Fibroblast of upper back skin (primary cell): ENCODE data around the gene COL5A2.

Experiments used
- DNase-seq: peaks from one replicate; pipeline ENCODE4 v3.0.0-alpha.2; 2013

COL5A2 gene

GRCh38 chr2:189178726-189179569, 613 bp downstream of the COL5A2 start:
- peak; percentile 84 for DNase-seq

GRCh38 chr2:189178054-189178453, 1.5 kb downstream of the COL5A2 start:
- DNase-seq, result no peak

- peak; percentile 66 for DNase-seq
Measured at GRCh38 chr2:189177251-189177840, 2.2 kb downstream of the COL5A2 start.

GRCh38 chr2:189176516-189176915, 3.0 kb downstream of the COL5A2 start:
- no peak for DNase-seq

GRCh38 chr2:189175869-189176433, 3.6 kb downstream of the COL5A2 start:
- no peak for DNase-seq

- DNase-seq, result no peak
Measured at GRCh38 chr2:189171956-189172609, 7.5 kb downstream of the COL5A2 start.

GRCh38 chr2:189168856-189169499, 10.6 kb downstream of the COL5A2 start:
- DNase-seq, result no peak

- no peak for DNase-seq
Measured at GRCh38 chr2:189165656-189166380, 13.7 kb downstream of the COL5A2 start.

GRCh38 chr2:189164746-189165145, 14.8 kb downstream of the COL5A2 start:
- peak; percentile 52 for DNase-seq

- DNase-seq, result peak; percentile 76
Measured at GRCh38 chr2:189163889-189164288, 15.7 kb downstream of the COL5A2 start.

GRCh38 chr2:189162566-189162965, 17.0 kb downstream of the COL5A2 start:
- DNase-seq, result no peak

- no peak for DNase-seq
Measured at GRCh38 chr2:189161894-189162293, 17.7 kb downstream of the COL5A2 start.

- no peak for DNase-seq
Measured at GRCh38 chr2:189159717-189160116, 19.8 kb downstream of the COL5A2 start.

- DNase-seq, result no peak
Measured at GRCh38 chr2:189159273-189159672, 20.3 kb downstream of the COL5A2 start.

- DNase-seq, result no peak
Measured at GRCh38 chr2:189157939-189158338, 21.6 kb downstream of the COL5A2 start.

GRCh38 chr2:189157456-189157855, 22.1 kb downstream of the COL5A2 start:
- DNase-seq, result peak; percentile 58

GRCh38 chr2:189155795-189156194, 23.8 kb downstream of the COL5A2 start:
- no peak for DNase-seq

- DNase-seq, result peak; percentile 89
Measured at GRCh38 chr2:189153619-189154018, 25.9 kb downstream of the COL5A2 start.

- DNase-seq, result peak; percentile 50
Measured at GRCh38 chr2:189152483-189152882, 27.1 kb downstream of the COL5A2 start.

GRCh38 chr2:189151906-189152305, 27.7 kb downstream of the COL5A2 start:
- no peak for DNase-seq

GRCh38 chr2:189150033-189150432, 29.5 kb downstream of the COL5A2 start:
- peak; percentile 62 for DNase-seq

GRCh38 chr2:189147989-189148388, 31.6 kb downstream of the COL5A2 start:
- no peak for DNase-seq
